GM12873 (cell line): ENCODE measurements around the gene LYST.

ENCODE experiments used
- CTCF ChIP-seq: IDR thresholded peaks from 2 replicates; pipeline ENCODE4 v1.5.1; 2012; ENCODE audit warnings: low read depth, mild to moderate bottlenecking, moderate library complexity, low read length, control low read depth; ENCODE audit not compliant: insufficient read depth; ENCODE audit errors: missing control alignments

LYST gene

GRCh38 chr1:235908742-235909520 is 42.2 kb upstream of the LYST start:
- TF ChIP-seq CTCF = no peak

- TF ChIP-seq CTCF = no peak
These were observed 41.2 kb upstream of the LYST start for GRCh38 chr1:235907897-235908240.

GRCh38 chr1:235907187-235907896 is 40.6 kb upstream of the LYST start:
- no peak for TF ChIP-seq CTCF

GRCh38 chr1:235906436-235906835 is 39.7 kb upstream of the LYST start:
- TF ChIP-seq CTCF = no peak

GRCh38 chr1:235902677-235903542 is 36.2 kb upstream of the LYST start:
- no peak for TF ChIP-seq CTCF

GRCh38 chr1:235901461-235901860 is 34.8 kb upstream of the LYST start:
- no peak for TF ChIP-seq CTCF

GRCh38 chr1:235898126-235898525 is 31.4 kb upstream of the LYST start:
- TF ChIP-seq CTCF = no peak
